ENCODE measurements around the gene RFFL.
"Not testable (repeated sequence)": the region's sequence is repeated elsewhere in the genome, so short reads cannot be mapped to it uniquely, and the experiment has no call there.

Gene RFFL

DNA sequence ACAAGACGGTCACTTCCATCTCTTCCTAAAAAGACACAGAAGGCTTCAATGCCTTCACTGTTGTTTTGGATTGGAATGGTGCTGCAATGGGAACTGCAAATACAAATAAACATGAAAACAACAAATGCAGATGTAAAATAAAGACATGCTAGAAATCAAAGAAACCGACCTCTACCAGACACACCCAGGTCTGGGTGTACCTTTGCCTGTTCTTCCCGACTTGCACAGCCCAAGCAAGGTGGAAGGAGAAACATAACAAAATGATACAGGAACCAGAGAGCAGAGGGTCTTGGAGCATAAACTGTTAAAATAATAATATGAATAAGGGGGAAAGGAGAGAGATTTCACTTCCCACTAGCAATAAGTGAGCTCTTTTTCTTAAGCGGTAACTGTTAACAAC lies 17.3 kb downstream of the RFFL start:
- no peak for DNase-seq

GRCh38 chr17:35045458-35045979 lies 18.0 kb downstream of the RFFL start:
- not testable (repeated sequence) for DNase-seq

GRCh38 chr17:35044181-35044580 lies 19.3 kb downstream of the RFFL start:
- DNase-seq, result no peak

DNA sequence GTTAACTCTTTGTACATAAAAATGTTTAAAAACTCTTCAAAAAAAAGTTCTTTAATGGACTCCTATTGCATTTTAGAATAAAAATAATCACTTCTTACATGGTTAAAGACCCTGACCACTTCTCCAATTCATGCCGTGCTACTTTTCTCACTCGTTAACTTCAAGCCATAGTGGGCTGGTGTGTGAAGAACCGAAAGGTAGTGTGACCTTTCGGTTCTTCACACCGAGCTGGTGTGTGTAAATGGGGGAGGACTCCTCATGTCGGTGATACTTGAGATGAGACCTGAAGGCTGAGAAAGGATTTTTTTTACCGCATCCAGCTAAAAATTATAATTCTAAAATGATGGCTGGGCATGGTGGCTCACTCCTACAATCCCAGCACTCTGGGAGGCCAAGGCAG lies 22.1 kb downstream of the RFFL start:
- no peak for DNase-seq

DNA sequence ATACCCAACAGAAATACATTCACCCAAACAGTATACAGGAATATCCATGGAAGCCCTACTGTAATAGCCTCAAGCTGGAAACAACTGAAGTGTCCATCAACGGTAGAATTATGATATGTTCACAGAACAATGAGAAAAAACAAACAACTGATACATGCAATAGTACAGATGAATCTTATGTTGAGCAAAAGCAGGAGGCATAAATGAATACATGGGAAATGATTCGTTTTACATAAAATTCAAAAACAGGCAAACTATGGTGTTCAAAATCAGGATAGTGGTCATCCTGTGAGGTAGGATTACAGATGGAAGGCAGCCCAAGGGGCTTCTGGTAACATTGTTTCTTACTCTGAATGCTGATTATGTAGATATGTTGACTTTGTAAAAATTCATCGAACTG lies 25.1 kb downstream of the RFFL start:
- no peak for DNase-seq

GRCh38 chr17:35030780-35031179 lies 32.7 kb downstream of the RFFL start:
- DNase-seq, result no peak

GRCh38 chr17:35028531-35029262 lies 34.8 kb downstream of the RFFL start:
- DNase-seq, result no peak

GRCh38 chr17:35028097-35028496 lies 35.4 kb downstream of the RFFL start:
- not testable (repeated sequence) for DNase-seq

DNA sequence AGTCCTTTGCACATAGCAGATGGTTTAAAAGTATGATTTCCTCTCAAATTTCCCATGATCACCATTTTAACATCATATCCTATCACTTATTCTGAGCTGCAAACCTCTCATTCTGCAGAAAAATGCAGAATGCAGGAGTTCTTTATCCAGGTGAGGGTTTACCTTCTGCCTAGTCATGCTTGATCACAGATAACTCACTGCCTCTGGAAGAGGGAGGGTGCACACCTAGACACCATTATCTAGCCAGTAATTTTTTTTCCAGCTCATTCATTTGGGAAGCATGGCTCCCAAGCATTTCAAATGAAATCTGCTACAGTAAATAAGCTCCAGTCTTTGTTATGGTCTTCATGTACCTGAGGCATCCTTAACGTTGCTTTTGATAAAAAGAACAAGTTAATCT lies 38.0 kb downstream of the RFFL start:
- no peak for DNase-seq

DNA sequence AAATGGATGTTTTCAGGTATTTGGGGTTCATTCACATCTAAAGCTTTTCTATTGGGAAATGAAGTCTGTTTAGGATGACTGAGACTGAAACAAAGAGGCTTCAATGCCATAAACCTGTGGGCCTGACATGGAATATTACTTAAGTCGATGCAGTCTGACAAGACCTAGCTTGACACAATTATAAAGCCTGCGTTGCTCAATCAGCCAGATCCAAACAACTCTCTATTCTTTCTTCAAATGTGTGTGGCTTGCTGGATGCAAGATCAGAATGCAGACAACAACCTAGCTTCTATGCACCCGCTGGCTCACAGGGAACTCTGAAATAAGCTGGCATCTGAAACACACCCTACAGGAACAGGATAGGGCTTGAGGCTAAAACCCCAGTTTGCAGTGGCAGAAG lies 40.0 kb downstream of the RFFL start:
- peak; percentile 37 for DNase-seq

- DNase-seq, result peak; percentile 91
Observed at GRCh38 chr17:35022536-35023063, 40.9 kb downstream of the RFFL start.

DNA sequence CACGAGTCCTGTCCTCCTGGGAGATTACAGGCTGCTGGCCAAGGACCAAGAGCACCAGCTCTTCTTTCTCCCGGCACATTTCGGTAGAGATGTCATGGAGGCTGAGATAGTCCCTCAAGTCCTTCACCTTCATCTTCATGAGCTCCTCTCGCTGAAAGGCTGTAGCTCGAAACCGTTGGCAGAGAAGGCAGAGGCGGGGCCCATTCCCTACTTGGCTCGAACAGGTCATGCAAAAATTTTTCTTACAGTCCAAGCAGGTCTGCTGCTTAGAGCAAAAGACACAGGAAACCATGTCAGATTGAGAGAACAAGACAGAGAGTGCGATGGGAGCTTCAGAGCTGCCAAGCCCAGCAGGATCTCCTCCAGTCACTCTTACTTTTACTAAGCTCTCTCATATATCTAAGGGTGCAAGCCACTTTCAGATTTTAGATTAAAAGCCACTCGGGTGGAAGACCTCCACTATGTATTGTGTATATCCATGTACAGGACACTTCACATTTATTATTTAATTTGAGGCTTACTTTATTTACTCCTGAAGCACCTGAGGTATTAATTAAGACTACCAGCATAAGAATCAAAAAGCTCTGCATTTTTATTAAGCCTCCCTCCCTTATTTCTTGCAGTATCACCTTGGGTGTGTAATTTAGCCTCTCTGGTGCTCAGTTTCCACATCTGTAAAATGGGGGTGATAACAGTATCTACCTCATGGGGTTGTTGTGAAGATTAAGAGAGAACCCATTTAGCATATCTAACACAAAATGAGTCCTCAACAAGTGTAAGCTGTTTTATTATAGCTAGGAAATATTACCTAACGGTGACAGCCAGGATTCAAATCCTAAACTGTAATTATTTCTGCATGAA lies 41.8 kb downstream of the RFFL start:
- no peak for DNase-seq

DNA sequence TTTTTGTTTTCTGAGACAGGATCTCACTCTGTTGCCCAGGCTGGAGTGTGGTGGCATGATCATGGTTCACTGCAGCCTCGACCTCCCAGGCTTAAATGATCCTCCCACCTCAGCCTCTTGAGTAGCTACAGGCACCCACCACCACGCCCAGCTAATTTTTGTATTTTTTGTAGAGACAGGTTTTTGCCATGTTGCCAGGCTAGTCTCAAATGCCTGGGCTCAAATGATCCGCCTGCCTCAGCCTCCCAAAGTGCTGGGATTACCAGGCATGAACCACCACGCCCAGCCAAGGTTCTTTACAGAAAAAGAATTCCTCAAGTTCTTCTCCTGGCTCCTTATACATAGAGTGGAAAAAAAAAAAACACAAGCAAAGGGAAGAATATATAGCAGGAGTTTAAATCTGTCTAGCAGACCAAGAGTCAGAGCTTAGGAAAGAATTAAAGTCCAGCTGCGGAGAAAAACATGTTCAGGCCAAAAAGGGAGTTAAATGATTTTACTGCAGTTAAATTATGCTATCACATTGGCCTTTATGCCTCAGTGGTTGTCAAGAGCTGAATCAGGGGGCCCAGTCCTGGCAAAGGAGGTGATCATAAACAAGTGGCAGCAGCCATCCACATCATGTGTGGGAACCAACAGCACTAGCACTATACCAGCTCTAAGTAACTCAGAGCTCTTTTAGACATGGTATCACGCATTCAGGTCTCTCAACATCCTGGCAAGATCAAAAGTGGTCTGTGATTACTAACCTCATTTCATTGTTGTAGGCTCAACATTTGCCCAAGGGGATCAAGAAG lies 43.9 kb downstream of the RFFL start:
- DNase-seq, result no peak

DNA sequence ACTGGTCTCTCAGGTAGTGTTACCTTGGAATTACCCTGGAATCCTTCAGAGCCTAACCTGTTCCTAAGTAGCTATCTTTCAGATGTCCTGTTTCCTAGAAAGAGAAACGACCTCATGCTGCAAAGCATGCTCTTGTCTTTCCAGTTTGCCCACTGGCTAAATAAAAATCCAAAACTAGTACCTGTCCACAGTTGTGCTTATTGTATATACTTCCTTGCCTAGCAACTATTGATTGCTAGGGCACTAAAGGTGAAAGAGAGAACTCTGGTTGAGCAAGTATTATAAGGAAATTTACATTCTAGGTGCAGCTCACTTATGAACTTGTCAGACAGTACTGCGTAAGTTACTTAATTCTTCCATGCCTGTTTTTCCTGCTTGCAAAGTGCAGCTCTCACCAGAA lies 44.7 kb downstream of the RFFL start:
- DNase-seq, result no peak

- DNase-seq, result no peak
Observed at GRCh38 chr17:35017021-35017420, 46.5 kb downstream of the RFFL start.

- DNase-seq, result no peak
Observed at GRCh38 chr17:35016369-35016768, 47.1 kb downstream of the RFFL start.

GRCh38 chr17:35011671-35012216 lies 51.8 kb downstream of the RFFL start:
- no peak for DNase-seq

- DNase-seq, result no peak
Observed at GRCh38 chr17:35010093-35010492, 53.4 kb downstream of the RFFL start.

GRCh38 chr17:35006961-35007360 lies 56.5 kb downstream of the RFFL start:
- DNase-seq, result peak; percentile 15

GRCh38 chr17:35006345-35006744 lies 57.2 kb downstream of the RFFL start:
- DNase-seq, result no peak

GRCh38 chr17:35003778-35004177 lies 59.7 kb downstream of the RFFL start:
- no peak for DNase-seq

GRCh38 chr17:35002876-35003551 lies 60.5 kb downstream of the RFFL start:
- DNase-seq, result no peak
